Astrocyte of the spinal cord (primary cell): Measurements from ENCODE around the gene RTN4IP1.

Experiments used
- DNase-seq: peaks from one replicate; pipeline ENCODE4 v3.0.0; 2011; ENCODE audit warnings: low read depth, low spot score
- H3K4me3 ChIP-seq: 2 replicates; pipeline ENCODE4 v1.5.1; 2011; ENCODE audit warnings: low read depth, mild to moderate bottlenecking, low read length, moderate library complexity
- in situ Hi-C: cut with HindIII; loops from 2 replicates; pipeline ENCODE4 v1.10.0; 2017; ENCODE audit warnings: low sequenced_read_pairs
- TF ChIP-seq, protein P1 (sequence below): IDR thresholded peaks from 2 replicates; pipeline ENCODE4 v1.5.1; 2012; ENCODE audit warnings: low read depth, mild to moderate bottlenecking, low read length, inconsistent platforms

RTN4IP1 gene

DNA sequence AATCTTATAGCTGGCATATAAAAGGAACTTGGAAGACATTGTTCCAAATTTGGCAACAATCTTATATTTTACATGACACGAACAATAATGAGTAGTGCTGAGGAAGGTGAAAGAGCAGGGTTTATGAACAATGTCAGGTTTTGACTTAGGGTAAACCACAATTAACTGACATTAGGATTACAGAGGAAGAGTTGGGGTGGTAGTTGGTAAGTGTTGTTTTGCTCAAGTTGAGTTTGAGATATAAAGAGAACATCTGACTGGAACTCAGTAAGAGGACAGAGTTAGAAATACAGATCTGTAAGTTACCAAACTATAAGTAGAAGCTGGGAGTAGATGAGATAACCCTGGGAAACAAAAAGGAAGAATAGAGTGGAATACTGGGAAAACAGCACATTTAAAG is 15.1 kb downstream of the RTN4IP1 start:
- DNase-seq = no peak
- H3K4me3 ChIP-seq = no peak overlapping the region
- in situ Hi-C loops = no loop called here
- TF ChIP-seq, protein P1, sequence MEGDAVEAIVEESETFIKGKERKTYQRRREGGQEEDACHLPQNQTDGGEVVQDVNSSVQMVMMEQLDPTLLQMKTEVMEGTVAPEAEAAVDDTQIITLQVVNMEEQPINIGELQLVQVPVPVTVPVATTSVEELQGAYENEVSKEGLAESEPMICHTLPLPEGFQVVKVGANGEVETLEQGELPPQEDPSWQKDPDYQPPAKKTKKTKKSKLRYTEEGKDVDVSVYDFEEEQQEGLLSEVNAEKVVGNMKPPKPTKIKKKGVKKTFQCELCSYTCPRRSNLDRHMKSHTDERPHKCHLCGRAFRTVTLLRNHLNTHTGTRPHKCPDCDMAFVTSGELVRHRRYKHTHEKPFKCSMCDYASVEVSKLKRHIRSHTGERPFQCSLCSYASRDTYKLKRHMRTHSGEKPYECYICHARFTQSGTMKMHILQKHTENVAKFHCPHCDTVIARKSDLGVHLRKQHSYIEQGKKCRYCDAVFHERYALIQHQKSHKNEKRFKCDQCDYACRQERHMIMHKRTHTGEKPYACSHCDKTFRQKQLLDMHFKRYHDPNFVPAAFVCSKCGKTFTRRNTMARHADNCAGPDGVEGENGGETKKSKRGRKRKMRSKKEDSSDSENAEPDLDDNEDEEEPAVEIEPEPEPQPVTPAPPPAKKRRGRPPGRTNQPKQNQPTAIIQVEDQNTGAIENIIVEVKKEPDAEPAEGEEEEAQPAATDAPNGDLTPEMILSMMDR = no peak

DNA sequence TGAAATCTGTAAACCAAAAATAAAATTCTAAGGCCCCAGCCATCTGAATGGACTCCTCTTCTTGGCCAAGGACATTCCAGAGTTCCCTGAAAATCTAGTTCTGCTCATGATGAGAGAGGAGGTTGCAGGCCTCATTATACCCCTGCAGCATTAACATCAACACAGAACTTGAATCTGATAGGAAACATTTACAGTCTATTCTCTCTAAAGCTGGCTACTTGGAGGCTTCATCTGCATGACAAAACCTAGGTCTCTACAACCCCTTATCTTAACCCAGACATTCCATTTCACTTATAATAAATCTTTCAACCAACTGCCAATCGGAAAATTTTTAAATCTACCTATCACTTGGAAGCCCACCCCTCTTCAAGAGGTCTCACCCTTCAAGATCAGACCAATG is 15.7 kb downstream of the RTN4IP1 start:
- DNase-seq = no peak
- TF ChIP-seq, protein P1 = no peak
- in situ Hi-C loops = no loop called here
- no peak overlapping the region for H3K4me3 ChIP-seq

DNA sequence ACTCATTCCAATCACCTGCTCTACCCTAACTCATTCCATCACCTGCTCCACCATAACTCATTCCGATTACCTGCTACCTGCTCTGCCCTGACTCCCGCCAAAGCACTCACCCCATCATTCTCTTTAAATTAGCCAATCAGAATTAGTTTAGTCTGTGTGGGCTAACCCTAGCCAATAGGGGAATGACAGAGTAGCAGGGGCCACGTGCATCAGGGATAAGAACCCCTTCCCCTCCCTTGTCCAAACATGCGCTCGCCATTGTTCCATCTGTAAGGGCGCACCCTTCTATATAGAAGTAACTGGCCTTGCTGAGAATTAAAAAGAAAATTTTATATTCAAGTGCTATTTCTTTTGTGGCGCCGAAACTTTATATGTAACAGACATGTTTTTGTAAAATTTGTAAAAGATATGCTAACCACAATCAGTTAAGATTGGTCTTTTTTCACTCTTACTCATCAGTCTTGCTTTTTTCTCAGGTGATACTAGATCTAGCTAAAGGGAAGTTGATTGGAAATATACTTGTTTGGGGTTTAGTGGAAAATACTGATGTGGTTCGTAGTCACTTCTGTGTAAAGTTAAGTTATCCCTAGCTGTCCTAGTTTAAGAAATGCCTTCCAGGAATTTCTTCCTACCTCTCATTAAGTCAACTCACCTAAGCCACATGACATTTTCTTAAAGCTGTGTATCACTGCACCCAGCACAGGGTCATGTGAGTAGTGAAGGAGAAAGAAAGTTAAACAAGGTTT is 16.5 kb downstream of the RTN4IP1 start:
- in situ Hi-C loops = no loop called here
- TF ChIP-seq, protein P1 = no peak
- no peak for DNase-seq
- H3K4me3 ChIP-seq = no peak overlapping the region

DNA sequence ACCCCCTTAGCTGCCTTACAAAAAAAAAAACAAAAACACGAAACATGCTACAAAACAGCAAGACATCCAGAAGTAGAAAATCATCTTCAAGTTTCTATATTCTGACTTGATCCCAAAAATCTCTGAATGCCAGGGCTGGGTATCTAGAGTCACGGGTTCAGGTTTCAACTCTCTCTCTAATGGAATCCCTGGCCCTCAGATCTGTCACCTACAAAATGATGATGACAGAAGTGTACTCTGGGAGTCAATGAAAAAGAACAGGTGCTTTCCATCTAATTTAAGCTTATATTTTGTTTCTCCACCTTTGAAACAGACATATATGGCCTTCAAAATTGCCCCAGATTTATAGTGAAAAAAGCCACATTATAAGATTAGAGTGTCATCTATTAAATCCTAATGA is 18.3 kb downstream of the RTN4IP1 start:
- no peak for DNase-seq
- in situ Hi-C loops = no loop called here
- TF ChIP-seq, protein P1 = no peak
- H3K4me3 ChIP-seq = no peak overlapping the region

DNA sequence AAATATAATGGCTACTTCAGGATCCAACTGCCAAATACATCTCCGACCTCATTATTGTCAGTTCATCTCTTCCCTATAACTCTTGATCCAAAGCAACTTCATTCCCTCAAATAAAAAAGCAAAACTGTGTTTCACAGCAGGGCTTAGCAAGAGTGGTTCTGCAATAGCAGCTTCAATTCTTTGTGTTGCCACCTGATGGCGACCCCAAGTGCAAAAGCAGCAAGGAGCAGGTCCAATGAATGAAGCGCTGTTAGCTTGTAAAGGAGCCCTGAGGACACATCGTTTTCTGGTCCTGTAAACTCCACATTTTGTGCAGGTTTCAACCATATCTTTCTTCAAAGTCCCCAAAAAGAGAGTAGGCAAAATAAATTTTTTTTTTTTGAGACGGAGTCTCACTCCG is 19.6 kb downstream of the RTN4IP1 start:
- in situ Hi-C loops = no loop called here
- H3K4me3 ChIP-seq = no peak overlapping the region
- TF ChIP-seq, protein P1 = peak; percentile 47
- peak; percentile 13 for DNase-seq

DNA sequence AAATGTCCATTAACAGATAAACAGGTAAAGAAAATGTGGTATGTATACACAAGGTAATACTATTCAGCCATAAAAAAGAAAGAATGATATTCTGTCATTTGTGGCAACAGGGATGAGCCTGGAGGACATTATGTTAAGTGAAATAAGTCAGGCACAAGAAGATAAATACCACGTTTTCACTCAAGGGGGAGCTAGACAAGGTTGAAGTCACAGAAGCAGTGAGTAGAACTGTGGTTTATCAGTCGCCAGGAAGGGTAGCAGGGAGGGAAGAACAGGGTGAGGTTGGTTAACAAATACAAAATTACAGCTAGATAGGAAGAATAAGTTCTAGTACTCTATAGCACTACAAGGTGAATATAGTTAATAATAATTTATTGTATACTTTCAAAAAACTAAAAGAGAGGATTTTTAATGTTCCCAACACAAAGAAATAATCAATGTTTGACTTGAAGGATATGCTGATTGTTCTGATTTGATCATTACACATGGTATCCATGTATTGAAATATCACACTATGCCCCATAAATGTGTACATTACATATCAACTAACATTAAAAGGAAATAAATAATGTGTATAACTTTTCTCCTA is 21.1 kb downstream of the RTN4IP1 start:
- DNase-seq = peak; percentile 66
- TF ChIP-seq, protein P1 = peak; percentile 61
- in situ Hi-C loops = no loop called here
- no peak overlapping the region for H3K4me3 ChIP-seq
